Gastroesophageal sphincter (tissue), 3 donors: ENCODE measurements around the gene SH3TC2.

Experiments used
- EP300 ChIP-seq: sonication (generic); formaldehyde crosslinking; IDR thresholded peaks from one replicate; pipeline ENCODE4 v1.6.1; 2017; ENCODE audit warnings: antibody characterized with exemption, mild to moderate bottlenecking
- TF ChIP-seq, protein P1 (sequence below), 4 experiments: fragments of 200-600 bp in 2 of 4; fragments of 450-650 bp in 2 of 4; sonication (generic) in 1 of 4; IDR thresholded peaks; one replicate each; pipeline ENCODE4 v1.5.1; 2017 to 2019; ENCODE audit warnings: antibody characterized with exemption in 4 of 4, mild to moderate bottlenecking in 2 of 4, moderate library complexity in 2 of 4

GRCh38 chr5:148978370-148979082 is 84.3 kb downstream of the SH3TC2 start:
- TF ChIP-seq EP300, result no peak
- TF ChIP-seq, protein P1, sequence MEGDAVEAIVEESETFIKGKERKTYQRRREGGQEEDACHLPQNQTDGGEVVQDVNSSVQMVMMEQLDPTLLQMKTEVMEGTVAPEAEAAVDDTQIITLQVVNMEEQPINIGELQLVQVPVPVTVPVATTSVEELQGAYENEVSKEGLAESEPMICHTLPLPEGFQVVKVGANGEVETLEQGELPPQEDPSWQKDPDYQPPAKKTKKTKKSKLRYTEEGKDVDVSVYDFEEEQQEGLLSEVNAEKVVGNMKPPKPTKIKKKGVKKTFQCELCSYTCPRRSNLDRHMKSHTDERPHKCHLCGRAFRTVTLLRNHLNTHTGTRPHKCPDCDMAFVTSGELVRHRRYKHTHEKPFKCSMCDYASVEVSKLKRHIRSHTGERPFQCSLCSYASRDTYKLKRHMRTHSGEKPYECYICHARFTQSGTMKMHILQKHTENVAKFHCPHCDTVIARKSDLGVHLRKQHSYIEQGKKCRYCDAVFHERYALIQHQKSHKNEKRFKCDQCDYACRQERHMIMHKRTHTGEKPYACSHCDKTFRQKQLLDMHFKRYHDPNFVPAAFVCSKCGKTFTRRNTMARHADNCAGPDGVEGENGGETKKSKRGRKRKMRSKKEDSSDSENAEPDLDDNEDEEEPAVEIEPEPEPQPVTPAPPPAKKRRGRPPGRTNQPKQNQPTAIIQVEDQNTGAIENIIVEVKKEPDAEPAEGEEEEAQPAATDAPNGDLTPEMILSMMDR (IDR thresholded peaks at IDR 0.05), result no peak
